ENCODE results near the gene OLFML1.

Gene OLFML1

DNA sequence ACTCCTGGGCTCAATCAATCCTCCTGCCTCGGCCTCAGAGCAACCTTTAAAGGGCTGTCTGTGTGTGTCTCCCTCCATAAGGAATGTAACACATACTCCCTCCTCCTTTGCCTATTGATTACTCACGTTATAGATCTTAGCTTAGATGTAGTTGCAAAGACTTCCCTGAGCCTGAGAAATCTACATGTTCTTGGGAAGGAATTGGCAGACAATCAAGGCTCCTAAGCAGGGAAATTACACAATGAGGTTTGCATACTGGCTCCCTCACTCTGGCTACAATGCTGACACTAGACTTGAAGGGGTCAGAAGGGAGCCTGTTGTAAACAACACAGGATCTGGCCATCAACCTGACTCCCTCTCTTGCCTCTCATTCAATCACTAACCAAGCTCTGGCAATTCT, 5.2 kb upstream of the OLFML1 start:
- no peak for DNase-seq (ENCODE audit: low read depth)

DNA sequence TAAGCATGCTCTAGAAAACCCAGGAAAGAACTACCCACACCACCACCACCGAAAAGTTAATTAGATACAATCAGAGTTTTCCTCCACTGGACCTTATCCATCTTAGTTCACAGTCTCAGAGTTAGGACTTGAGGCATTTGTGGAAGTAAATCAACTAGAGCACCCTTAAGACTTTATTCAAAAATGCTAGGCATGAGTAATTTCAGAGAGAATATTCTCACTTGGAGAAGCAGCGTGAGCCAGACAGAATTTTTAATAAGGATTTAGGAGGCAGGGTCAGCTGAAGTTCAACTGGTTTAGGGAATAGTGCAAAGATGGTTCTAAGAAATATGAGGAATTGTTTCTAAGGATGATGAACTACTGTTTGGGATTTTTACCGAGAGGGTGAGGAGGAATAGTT, 1.2 kb upstream of the OLFML1 start:
- no peak for DNase-seq (ENCODE audit: low read depth)

DNA sequence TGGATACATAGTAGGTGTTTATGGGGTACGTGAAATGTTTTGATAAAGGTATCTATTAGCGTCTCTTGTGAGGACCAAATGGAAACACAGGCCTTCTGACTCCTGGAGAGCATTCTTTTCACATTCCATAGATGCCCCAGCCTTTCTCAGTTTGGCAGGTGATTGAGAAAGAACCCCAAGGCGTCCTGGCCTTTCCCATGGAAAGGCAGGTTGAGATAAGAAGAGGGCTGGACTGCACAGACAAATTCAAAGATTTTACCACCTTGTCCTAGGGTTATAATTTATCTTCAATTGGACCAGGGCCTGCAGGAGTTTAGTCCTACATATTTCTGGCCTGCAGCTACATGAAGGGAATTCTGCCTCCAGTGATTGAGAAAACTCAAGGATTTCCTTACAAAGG, 661 bp upstream of the OLFML1 start:
- no peak for DNase-seq (ENCODE audit: low read depth)

DNA sequence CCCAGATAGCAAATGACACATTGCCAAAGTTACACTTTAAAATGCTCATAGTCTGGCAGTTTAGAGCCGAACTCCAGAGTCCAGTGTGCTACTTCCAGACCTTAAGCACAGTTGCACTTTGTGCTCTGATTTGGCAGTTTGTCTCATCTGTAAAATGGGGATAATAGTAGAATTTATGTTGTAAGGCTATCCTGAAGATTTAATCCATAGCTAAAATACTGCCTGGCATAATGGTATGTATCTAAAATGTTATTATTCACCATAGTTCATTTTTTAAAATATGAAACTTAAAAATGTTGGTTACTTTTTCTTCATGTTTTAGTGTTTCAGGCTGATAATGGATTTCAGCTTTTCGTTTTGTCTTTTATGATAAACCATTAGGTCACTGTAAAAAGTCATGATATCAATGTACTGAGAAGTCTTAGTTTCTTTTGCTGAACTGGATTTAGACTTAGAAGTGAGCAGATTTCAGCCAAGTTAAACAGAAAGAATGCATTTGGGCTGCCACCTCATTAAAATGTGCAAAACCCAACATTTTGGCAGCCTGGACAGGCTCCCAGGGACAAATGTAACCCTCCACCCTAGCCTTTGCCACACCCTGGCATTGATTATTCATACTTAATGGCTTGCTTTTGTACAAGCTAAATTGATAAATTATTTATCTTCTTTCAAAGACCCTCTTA, 933 bp downstream of the OLFML1 start:
- DNase-seq (ENCODE audit: low read depth), result no peak

DNA sequence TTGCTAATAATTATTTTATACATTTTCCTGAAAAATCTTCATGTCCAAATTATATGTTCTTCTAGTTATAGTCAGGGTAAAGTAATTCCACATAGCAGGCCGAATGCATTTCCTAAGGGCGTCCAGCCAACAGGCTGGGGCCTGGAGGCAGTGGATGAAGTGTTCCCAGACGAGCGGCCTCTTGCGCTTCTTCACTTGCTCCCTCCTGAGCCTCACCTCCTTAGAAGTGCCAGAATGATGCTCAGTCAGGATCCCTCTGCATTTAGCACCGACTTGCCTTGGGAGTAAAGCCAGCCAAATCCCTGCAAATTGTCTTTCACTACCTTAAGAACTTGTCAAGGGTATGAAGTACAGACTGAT, 1.5 kb downstream of the OLFML1 start:
- DNase-seq (ENCODE audit: low read depth), result no peak

DNA sequence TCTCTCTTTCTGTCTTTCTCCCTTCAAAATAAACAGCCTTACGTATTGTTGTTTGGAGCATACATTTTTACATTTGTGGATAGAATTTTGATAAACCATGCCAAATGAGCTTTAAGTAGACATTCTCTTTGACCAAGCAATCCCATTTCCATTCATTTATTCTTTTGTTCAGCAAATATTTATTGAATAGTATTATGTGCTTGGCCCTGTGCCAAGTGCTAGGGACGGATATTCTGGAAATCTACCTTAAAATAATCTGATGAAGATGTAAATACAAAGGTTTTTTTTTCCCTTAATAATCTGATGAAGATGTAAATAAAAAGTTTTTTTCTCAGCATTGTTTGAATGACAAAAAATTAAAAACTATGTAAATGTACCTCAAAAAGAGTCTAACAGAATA, 2.1 kb downstream of the OLFML1 start:
- DNase-seq (ENCODE audit: low read depth), result no peak

DNA sequence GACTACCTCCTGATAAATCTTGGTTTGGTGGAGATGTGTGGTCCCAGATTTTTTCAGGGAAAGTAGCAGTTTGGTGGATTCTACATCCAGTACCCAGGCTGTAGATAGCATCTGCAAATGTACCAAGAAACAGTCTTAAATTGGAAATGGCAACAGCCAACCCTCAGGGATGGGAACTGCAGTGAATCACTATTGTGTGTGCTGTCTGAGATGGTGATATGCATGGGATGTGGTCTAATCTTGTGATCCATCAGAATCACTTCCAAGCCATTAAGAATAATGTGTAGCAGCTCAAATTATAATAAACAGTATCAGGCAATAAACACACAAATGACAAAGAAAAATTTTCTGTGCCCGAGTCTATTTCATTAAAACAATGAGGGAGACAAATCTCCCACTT, 3.4 kb downstream of the OLFML1 start:
- no peak for DNase-seq (ENCODE audit: low read depth)

DNA sequence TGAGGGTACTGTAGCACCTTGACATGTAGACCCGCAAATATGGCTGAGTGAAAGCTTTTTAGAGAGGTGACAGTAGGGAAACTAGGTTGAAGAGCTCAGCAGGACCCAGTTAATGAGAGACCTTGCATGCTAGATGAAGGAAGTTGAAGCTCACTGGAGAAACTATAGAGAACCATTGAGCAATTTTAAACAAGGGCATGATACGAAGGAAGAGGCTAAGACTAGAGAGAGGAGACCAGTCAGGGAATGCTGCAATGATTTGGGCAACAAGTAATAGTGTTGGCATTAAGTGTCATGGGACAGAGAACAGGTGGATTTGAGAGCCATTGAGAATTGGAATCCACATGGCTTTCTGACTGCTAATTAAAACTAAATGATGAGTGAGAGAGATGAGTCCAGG, 4.1 kb downstream of the OLFML1 start:
- no peak for DNase-seq (ENCODE audit: low read depth)

DNA sequence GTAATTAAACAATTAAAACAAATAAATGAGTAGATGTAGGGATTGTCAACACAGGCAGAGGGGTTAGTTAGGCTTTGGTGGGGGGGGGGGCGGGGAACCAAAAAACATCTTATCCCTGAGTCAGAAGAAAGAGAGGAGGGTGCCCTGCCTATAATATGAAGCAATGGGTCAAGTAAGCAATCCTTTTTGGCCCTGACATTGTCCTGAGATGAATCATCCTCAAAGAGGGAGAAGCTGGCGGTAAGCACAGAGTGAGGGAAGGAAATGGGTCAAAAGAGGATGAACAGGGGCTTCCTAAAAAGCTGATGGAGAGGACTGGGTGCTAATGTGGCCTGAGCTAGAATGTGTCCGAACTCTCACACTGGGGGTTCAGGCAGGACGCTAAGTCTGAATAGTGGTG, 4.7 kb downstream of the OLFML1 start:
- no peak for DNase-seq (ENCODE audit: low read depth)

DNA sequence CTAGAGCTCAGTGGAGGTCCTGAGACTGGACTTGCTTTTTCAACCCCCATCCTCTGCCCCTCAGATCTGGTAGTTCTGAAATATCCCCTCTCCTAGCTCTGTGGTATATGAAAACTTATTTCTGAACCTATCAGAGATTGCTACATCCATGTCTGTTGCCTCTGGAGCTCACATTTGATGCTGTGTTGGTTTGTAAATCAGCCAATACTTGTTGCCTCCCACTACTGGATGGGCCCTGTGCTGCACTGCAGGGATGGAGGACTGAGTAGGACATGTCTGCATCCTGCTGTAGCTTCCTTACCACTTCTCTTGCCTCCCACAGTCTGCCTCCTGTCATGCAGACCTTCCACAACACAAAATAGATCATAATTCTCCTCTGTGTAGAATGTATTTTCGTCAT, 5.2 kb downstream of the OLFML1 start:
- no peak for DNase-seq (ENCODE audit: low read depth)

DNA sequence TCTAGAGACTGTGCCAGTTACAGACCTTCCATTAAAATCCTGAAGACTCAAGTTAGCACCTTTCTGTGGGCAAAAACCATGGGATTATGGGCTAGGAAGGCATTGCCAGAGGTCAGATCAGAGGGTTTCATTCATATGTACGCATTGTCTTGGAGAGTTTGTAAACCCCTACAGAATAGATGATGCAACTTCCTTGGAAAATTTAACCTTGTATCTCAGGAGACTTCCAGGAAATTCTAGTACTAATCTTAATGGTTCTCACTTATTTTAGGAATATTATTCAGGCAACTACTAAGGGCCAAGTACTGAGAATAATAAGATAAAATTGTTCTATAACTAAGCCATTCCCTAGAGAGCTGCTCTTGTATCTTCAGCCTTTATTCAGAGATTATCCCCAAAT, 6.9 kb downstream of the OLFML1 start:
- no peak for DNase-seq (ENCODE audit: low read depth)

DNA sequence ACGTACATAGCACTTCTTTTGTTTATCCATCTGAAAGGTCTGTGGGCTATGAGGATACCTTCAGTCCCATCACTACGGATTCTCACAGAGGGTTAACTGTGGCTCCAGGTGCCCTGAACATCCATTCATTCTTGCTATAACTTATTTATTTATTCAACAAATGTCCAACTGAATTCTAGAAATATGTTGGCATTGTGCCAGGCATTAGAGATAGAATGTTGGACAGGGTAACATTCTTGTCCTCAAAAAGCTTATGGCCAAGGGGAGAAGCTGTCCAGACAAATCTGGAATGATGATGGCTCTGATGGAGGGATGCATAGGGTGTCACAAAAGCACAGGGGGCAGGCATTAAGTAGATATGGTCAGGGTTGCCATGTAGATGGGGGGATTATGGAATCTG, 8.4 kb downstream of the OLFML1 start:
- no peak for DNase-seq (ENCODE audit: low read depth)

DNA sequence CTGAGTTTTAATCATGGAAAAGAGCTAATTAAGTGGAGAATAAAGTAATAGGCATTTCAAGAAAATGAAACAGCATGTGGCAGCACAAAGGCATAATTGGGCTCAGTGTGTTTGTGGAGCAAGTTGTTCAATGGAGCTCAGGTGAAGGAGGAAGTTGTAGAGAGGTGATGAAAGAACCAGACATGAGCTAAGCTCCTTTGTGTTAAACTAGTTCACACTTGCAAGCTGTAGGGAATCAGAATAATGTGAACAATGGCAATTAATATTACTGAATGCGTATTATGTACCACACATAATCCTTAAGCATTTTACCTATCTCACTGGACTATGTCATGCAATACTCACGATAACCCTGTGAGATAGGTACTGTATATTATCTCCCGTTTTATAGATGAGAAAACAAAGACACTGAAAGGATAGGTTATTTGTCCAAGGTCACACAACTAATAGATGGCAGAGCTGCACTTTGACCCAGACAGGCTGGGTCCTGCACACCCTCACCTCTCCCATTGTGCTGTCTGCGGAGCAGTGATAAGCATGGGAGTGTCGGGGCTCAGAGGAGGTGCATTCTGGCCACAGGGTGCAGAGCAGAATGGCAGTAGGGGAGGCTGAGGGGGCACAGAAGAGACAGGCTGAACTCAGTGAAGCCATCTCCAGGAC, 8.9 kb downstream of the OLFML1 start:
- DNase-seq (ENCODE audit: low read depth), result no peak

DNA sequence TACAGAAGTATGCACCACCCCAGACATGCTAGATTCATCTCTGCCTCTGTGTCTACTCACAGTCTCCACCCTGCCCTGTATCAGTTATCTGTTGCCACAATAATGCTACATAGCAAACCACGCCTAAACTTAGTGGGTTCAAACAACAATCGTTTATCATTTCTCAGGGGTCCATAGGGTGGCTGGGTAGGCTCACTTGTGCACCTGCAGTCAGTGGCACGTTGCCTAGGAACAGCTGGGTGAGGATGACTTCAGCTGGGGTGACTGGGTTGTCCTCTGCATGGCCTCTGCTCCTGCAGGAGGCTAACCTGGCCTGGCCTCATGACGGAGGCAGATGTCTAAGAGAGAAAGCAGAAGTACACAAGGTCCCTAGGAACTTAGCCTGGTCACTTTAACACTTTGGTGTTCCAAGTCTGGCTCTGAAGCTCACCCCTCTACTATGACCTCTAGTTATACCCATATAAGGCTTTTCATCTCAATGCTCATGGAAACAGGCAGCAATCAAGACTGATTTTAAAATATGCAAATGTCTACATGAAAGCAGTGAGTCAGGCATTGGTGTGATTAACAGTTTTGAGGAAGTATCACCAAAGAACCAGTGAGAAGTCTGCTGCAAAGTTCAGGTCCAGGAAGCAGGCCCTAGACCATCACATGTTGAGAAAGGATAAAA, 10.7 kb downstream of the OLFML1 start:
- no peak for DNase-seq (ENCODE audit: low read depth)

DNA sequence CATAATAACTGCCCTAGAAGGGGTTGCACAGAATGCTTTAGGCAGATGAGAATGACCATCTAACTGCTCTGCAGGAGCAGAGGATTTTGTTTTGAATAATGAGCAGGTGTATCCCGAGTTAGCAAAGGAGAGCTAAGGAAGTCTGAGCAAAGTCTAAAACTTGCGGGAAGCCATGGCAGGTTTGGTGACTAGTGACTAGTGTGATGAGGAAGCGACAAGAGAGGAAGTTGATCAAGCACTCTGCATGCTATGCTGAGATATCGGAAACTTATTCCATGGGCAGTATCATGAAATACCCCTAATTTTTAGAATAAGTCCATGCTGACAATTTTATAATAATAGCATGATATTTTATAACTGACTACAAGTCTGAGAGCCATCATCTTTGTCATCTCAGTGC, 12.9 kb downstream of the OLFML1 start:
- no peak for DNase-seq (ENCODE audit: low read depth)

DNA sequence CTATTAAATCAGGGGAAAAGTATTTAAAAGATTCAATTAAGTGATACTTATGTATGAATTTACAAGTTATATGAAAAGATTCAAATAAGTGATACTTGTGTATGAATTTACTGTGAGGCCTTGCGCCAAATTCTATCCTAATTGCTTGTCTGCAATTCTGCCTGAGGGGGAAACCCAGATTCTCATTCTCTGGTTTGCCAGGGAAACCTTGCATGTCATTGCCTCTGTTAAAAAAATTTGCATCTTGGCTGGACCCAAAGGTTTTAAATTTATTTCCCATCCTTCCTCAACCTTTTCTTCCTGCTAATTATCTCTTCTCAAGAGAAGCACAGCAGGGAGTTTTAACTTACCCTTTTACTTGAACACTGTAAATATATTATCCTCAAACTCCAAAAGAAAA, 13.8 kb downstream of the OLFML1 start:
- no peak for DNase-seq (ENCODE audit: low read depth)

DNA sequence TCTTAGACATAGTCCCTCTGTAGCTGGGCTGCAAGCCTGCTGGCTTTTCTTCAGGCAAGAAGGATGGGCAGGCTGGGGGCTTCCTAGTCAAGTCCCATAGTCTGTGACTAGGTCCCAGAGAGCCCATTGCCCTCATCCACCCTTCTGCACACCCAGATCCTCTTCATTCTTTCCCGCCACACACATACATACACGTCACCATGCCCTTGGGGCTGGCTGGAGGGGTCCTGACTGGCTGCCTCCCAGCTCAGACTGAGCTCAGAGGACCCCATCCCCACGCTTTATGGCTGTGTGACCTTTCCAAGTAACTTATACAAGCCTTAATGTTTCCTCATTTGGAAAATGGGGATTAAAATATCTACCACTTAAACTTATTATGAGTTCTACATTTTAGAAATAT, 14.9 kb downstream of the OLFML1 start:
- DNase-seq (ENCODE audit: low read depth), result no peak

DNA sequence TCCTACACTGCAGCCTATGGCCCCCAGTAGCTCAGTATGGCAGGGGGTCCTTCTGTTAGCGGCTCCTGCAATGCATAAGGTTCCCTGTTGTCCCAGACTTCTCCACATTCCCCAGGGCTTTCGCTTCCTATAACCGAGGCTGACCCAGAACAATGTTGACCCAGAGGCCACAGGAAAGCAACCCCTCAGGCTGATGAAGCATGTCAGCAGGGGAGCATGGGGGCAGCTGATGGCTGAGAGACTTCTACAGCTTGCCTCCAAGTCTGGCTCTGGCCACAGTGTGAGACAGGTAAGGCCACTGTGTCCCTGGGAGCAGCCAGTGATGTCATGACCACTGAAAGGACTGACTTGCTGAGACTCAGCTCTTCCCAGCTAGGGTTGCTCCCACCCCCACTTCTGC, 15.9 kb downstream of the OLFML1 start:
- no peak for DNase-seq (ENCODE audit: low read depth)

DNA sequence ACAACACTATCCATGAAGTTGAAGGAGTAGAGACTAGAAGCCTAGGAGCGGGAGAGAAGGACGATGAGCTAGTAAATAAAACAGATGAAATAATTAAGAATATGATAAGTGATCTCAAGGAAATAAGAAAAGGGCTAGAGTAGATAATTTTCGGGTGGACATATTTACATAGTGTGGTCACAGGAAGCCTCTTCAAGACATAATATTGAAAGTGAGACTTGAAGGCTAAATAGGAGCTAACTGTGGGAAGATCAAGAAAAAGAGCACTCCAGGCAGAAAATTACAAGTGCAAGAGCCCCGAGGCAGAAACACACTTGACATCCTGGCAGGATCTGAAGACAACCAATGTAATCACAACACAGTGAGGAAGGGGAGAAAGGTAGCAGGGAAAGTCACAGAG, 16.6 kb downstream of the OLFML1 start:
- DNase-seq (ENCODE audit: low read depth), result no peak

DNA sequence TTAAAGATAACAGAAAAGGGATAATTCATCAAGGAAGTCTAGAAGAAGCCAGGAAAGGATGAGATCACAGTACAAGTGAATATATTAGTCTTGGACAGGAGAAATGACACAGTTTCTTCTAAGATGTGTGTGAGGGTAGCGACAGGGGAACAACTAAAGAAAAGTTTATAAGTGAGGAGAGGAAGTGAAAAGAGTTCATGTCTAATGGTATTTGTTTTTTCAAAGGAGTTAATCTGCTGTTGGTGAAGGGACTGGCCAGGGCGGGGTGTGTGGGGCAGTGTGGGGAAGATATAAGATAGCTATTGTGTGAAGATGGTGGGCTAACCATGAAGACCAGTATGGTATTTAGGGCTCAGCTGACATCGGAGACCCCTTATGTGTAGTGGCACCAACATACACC, 20.9 kb downstream of the OLFML1 start:
- DNase-seq (ENCODE audit: low read depth), result no peak

DNA sequence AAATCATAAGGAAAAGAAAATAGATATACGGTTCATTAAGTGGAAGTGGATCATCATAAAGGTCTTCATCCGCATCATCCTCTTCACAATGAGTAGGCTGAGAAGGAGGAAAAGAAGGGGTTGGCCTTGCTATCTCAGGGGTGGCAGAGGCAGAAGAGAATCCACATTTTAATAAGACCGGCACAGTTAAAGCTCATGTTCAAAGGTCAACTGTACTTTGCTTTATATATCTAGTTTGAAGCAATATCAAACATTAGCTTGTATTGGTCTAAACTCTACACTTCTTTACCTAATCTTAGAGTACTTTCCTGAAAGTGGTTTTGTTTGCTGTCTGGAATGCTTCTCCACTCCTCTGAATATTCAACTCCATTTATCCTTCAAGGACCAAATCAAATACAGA, 22.8 kb downstream of the OLFML1 start:
- no peak for DNase-seq (ENCODE audit: low read depth)

DNA sequence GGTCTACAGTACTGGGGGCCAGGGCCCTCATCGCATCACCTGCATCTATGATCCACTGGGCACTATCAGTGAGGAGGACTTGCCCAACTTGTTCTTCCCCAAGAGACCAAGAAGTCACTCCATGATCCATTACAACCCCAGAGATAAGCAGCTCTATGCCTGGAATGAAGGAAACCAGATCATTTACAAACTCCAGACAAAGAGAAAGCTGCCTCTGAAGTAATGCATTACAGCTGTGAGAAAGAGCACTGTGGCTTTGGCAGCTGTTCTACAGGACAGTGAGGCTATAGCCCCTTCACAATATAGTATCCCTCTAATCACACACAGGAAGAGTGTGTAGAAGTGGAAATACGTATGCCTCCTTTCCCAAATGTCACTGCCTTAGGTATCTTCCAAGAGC, 24.7 kb downstream of the OLFML1 start:
- DNase-seq (ENCODE audit: low read depth), result no peak

DNA sequence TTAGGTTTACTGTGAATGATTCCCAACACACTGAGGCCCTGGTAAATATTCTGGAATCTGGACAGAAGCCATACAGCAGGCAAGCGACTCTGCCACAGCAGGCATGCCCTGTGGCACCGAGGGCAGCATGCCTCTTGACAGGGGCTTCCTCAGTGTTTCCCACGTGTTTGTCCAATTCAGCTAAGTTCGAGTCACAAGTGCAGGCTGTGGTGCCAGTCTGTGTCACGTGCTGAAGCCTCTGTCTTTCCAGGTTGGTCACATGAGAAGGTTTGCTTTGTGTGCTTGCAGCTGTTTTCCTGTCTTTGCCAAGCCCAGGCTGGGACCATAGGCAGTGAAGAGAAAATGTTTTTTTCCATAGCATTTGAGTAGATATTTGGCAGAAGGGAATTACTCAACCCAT, 26.1 kb downstream of the OLFML1 start:
- no peak for DNase-seq (ENCODE audit: low read depth)
